Measurements from ENCODE around the gene NOX4.

DNA sequence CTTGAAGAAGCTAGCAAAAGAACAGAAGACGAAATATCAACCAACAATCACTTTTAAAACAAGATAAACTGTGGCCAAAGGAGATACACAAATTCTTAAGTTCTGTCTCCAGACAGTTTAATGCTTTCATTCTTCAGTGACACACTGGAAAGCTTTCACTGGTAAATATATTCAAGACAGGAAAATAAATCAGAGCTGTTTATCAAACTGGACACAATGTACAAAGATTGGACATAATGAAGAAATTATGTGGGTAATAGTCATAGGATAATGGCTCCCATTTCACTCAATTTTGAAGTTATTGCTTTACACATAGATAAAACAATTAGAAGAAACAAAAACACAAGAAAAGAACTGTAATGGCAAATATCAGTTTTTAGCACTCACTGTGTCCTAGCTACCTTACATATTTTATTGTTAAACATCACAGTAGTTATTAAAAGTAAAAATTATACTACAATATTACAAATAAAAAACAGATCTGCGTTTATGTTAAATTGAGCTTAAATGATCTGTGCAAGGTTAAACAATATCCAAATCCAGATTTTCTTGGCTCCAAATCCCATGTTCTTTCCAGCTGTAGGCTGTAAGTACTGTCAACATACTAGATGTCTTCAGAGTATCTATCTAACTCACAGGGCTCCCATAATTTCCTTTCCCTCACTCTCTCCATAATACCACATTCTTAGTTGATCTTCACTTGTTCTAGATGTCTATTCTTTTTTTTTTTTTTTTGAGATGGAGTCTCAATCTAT lies 38.6 kb upstream of the NOX4 start:
- TF ChIP-seq POLR2AphosphoS5 (IDR thresholded peaks at IDR 0.05) (no peak), POLR2A (IDR thresholded peaks at IDR 0.05) (no peak)
- TF ChIP-seq, protein P1, sequence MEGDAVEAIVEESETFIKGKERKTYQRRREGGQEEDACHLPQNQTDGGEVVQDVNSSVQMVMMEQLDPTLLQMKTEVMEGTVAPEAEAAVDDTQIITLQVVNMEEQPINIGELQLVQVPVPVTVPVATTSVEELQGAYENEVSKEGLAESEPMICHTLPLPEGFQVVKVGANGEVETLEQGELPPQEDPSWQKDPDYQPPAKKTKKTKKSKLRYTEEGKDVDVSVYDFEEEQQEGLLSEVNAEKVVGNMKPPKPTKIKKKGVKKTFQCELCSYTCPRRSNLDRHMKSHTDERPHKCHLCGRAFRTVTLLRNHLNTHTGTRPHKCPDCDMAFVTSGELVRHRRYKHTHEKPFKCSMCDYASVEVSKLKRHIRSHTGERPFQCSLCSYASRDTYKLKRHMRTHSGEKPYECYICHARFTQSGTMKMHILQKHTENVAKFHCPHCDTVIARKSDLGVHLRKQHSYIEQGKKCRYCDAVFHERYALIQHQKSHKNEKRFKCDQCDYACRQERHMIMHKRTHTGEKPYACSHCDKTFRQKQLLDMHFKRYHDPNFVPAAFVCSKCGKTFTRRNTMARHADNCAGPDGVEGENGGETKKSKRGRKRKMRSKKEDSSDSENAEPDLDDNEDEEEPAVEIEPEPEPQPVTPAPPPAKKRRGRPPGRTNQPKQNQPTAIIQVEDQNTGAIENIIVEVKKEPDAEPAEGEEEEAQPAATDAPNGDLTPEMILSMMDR (IDR thresholded peaks at IDR 0.05 in 8 of 11, conservative IDR thresholded peaks at IDR 0.05 in 3 of 11), result no peak
